IMR-90 (cell line): ENCODE measurements around the gene RSPH10B2.
"Not testable (repeated sequence)": the region's sequence is repeated elsewhere in the genome, so short reads cannot be mapped to it uniquely, and the experiment has no call there.

Experiments
- BHLHE40 ChIP-seq: fragments of 150-350 bp; IDR thresholded peaks from 2 replicates; pipeline ENCODE4 v1.6.1; 2016; ENCODE audit warnings: mild to moderate bottlenecking, low read depth, low read length
- CEBPB ChIP-seq: IDR thresholded peaks from 2 replicates; pipeline ENCODE4 v1.6.1; 2012; ENCODE audit warnings: low read depth, low read length, improper control_type of control experiment
- ELK1 ChIP-seq: fragments of 150-350 bp; IDR thresholded peaks from 2 replicates; pipeline ENCODE4 v1.6.1; 2016; ENCODE audit warnings: low read depth, mild to moderate bottlenecking, low read length, moderate library complexity, borderline replicate concordance
- MAFK ChIP-seq: IDR thresholded peaks from 2 replicates; pipeline ENCODE4 v1.6.1; 2012; ENCODE audit warnings: low read depth, low read length, improper control_type of control experiment
- MAZ ChIP-seq: IDR thresholded peaks from 2 replicates; pipeline ENCODE4 v1.6.1; 2012; ENCODE audit warnings: low read depth, mild to moderate bottlenecking, low read length, improper control_type of control experiment, moderate library complexity, borderline replicate concordance
- MXI1 ChIP-seq: IDR thresholded peaks from 2 replicates; pipeline ENCODE4 v1.6.1; 2012; ENCODE audit warnings: low read depth, mild to moderate bottlenecking, low read length, moderate library complexity, borderline replicate concordance
- NFE2L2 ChIP-seq: fragments of 150-350 bp; IDR thresholded peaks from 2 replicates; pipeline ENCODE4 v1.6.1; 2016; ENCODE audit warnings: low read depth, mild to moderate bottlenecking, low read length
- POLR2A ChIP-seq: IDR thresholded peaks from 2 replicates; pipeline ENCODE4 v1.6.1; 2012; ENCODE audit warnings: mild to moderate bottlenecking, low read depth, low read length
- RCOR1 ChIP-seq: IDR thresholded peaks from 2 replicates; pipeline ENCODE4 v1.6.1; 2012; ENCODE audit warnings: mild to moderate bottlenecking, low read length, improper control_type of control experiment; ENCODE audit not compliant: insufficient replicate concordance
- RFX5 ChIP-seq: IDR thresholded peaks from 2 replicates; pipeline ENCODE4 v1.8.0; 2012; ENCODE audit warnings: low read depth, mild to moderate bottlenecking, low read length, moderate library complexity
- SMC3 ChIP-seq: fragments of 150-350 bp; IDR thresholded peaks from 2 replicates; pipeline ENCODE4 v1.6.1; 2016; ENCODE audit warnings: low read depth, mild to moderate bottlenecking, antibody characterized with exemption, low read length, moderate library complexity
- TF ChIP-seq, protein P1 (sequence below): fragments of 150-350 bp; IDR thresholded peaks from 2 replicates; pipeline ENCODE4 v1.6.1; 2017; ENCODE audit warnings: mild to moderate bottlenecking, antibody characterized with exemption, low read length, low read depth
- TF ChIP-seq, protein P2 (sequence below): conservative IDR thresholded peaks from 2 replicates; pipeline ENCODE4 v1.5.1; 2012; ENCODE audit warnings: mild to moderate bottlenecking, low read depth, low read length, improper control_type of control experiment

DNA sequence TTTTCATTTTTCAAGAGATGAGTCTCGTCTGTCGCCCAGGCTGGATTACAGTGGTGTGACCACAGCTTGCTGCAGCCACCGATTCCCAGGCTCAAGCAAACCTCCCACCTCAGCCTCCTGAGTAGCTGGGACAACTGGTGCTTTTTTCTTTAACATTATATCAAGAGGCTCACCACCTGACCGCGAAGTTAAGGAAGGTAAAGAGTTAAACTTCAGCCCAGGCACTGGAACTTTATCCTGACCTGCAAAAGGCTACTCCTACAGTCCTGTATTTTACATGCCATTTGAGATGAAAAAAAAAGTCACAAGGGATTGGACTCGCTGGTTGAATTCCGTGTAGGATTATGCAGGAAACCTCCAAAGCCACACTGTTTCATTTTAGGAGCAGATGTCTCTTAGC, 61.6 kb downstream of the RSPH10B2 start:
- TF ChIP-seq CEBPB, POLR2A, RCOR1, NFE2L2, BHLHE40, RFX5, ELK1, MAZ, MAFK, MXI1, SMC3: not testable (repeated sequence)
- TF ChIP-seq, protein P1, sequence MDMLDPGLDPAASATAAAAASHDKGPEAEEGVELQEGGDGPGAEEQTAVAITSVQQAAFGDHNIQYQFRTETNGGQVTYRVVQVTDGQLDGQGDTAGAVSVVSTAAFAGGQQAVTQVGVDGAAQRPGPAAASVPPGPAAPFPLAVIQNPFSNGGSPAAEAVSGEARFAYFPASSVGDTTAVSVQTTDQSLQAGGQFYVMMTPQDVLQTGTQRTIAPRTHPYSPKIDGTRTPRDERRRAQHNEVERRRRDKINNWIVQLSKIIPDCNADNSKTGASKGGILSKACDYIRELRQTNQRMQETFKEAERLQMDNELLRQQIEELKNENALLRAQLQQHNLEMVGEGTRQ: not testable (repeated sequence)
- TF ChIP-seq, protein P2, sequence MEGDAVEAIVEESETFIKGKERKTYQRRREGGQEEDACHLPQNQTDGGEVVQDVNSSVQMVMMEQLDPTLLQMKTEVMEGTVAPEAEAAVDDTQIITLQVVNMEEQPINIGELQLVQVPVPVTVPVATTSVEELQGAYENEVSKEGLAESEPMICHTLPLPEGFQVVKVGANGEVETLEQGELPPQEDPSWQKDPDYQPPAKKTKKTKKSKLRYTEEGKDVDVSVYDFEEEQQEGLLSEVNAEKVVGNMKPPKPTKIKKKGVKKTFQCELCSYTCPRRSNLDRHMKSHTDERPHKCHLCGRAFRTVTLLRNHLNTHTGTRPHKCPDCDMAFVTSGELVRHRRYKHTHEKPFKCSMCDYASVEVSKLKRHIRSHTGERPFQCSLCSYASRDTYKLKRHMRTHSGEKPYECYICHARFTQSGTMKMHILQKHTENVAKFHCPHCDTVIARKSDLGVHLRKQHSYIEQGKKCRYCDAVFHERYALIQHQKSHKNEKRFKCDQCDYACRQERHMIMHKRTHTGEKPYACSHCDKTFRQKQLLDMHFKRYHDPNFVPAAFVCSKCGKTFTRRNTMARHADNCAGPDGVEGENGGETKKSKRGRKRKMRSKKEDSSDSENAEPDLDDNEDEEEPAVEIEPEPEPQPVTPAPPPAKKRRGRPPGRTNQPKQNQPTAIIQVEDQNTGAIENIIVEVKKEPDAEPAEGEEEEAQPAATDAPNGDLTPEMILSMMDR: not testable (repeated sequence)
